GM23338 (cell line): Measurements from ENCODE around the gene CD14. TPM values are rescaled to one million over a fixed set of nuclear protein-coding genes. Genes with fewer than 3 reads are reported as not detected.

Experiments used
- ATAC-seq: fragments of 200-7000 bp; cut with Tn5 transposase; 3 replicates; pipeline ENCODE4 v1.9.1; 2020
- DNase-seq: peaks from one replicate; pipeline ENCODE4 v3.0.0-alpha.2; 2015; ENCODE audit warnings: low spot score
- H2AFZ ChIP-seq: fragments of 200-600 bp; sonication (generic); 2 replicates; pipeline ENCODE4 v1.8.0; 2016; ENCODE audit warnings: antibody characterized with exemption, mild to moderate bottlenecking, moderate library complexity
- H3F3A ChIP-seq: fragments of 200-600 bp; sonication (generic); replicated peaks from 2 replicates; pipeline ENCODE4 v1.8.0; 2017; ENCODE audit warnings: antibody characterized with exemption, mixed run types, low read depth
- H3K27ac ChIP-seq: fragments of 200-600 bp; sonication (generic); 2 replicates; pipeline ENCODE4 v1.6.1; 2016; ENCODE audit warnings: low read depth
- H3K27me3 ChIP-seq: fragments of 200-600 bp; sonication (generic); 2 replicates; pipeline ENCODE4 v1.8.0; 2016; ENCODE audit warnings: mild to moderate bottlenecking, mixed run types, moderate library complexity; ENCODE audit not compliant: insufficient read depth
- H3K36me3 ChIP-seq: fragments of 200-600 bp; sonication (generic); 2 replicates; pipeline ENCODE4 v1.8.0; 2016; ENCODE audit warnings: mild to moderate bottlenecking; ENCODE audit not compliant: insufficient read depth
- H3K4me1 ChIP-seq: fragments of 200-600 bp; sonication (generic); 2 replicates; pipeline ENCODE4 v1.8.0; 2016; ENCODE audit warnings: mild to moderate bottlenecking, moderate library complexity; ENCODE audit not compliant: insufficient read depth
- H3K4me2 ChIP-seq: fragments of 200-600 bp; sonication (generic); 2 replicates; pipeline ENCODE4 v1.7.1; 2017; ENCODE audit warnings: mixed run types
- H3K4me3 ChIP-seq: fragments of 200-600 bp; sonication (generic); 2 replicates; pipeline ENCODE4 v1.6.1; 2016; ENCODE audit warnings: mixed run types
- H3K79me2 ChIP-seq: fragments of 200-600 bp; sonication (generic); replicated peaks from 2 replicates; pipeline ENCODE4 v1.8.0; 2017; ENCODE audit warnings: mild to moderate bottlenecking; ENCODE audit not compliant: insufficient read depth
- H3K9me2 ChIP-seq: fragments of 200-600 bp; sonication (generic); 2 replicates; pipeline ENCODE4 v1.8.0; 2017; ENCODE audit not compliant: insufficient read depth
- H4K20me1 ChIP-seq: fragments of 200-600 bp; sonication (generic); replicated peaks from 2 replicates; pipeline ENCODE4 v1.8.0; 2017; ENCODE audit warnings: mild to moderate bottlenecking; ENCODE audit not compliant: insufficient read depth
- H3K27ac Mint-ChIP-seq: 2 replicates; pipeline ENCODE4 v1.8.0; 2020; ENCODE audit warnings: inconsistent platforms, mild to moderate bottlenecking, moderate library complexity, mixed read lengths
- H3K27me3 Mint-ChIP-seq: 3 replicates; pipeline ENCODE4 v1.8.0; 2022; ENCODE audit warnings: low read depth, mild to moderate bottlenecking, moderate library complexity, mixed read lengths, inconsistent platforms; ENCODE audit not compliant: insufficient read depth, poor library complexity
- H3K36me3 Mint-ChIP-seq: 3 replicates; pipeline ENCODE4 v1.8.0; 2021; ENCODE audit warnings: low read depth, mild to moderate bottlenecking, inconsistent platforms, moderate library complexity, mixed read lengths
- H3K4me1 Mint-ChIP-seq: 3 replicates; pipeline ENCODE4 v1.8.0; 2020; ENCODE audit warnings: mild to moderate bottlenecking, inconsistent platforms, mixed read lengths
- H3K4me3 Mint-ChIP-seq: 3 replicates; pipeline ENCODE4 v1.8.0; 2021; ENCODE audit warnings: moderate library complexity, mild to moderate bottlenecking, inconsistent platforms, mixed read lengths
- H3K9me3 Mint-ChIP-seq: 3 replicates; pipeline ENCODE4 v1.8.0; 2020; ENCODE audit warnings: moderate library complexity, mild to moderate bottlenecking, inconsistent platforms, mixed read lengths
- CREB1 ChIP-seq: fragments of 250-450 bp; sonication (Bioruptor Pico); IDR thresholded peaks from 2 replicates; pipeline ENCODE4 v1.5.0; 2020; ENCODE audit warnings: low read depth, mild to moderate bottlenecking, moderate library complexity
- CTCF ChIP-seq, 2 experiments: fragments of 200-600 bp in 1 of 2; sonication (generic) in 1 of 2; conservative IDR thresholded peaks; 2 replicates each; pipeline versions ENCODE4 v1.5.1 to v1.6.1; 2016 to 2017; ENCODE audit warnings: antibody characterized with exemption in 2 of 2, low read depth in 2 of 2, mild to moderate bottlenecking in 2 of 2, moderate library complexity in 1 of 2
- ETS1 ChIP-seq: IDR thresholded peaks from 2 replicates; pipeline ENCODE4 v1.6.1; 2016; ENCODE audit warnings: antibody characterized with exemption
- EZH2 ChIP-seq: fragments of 200-600 bp; sonication (generic); IDR thresholded peaks from one replicate; pipeline ENCODE4 v1.8.0; 2017; ENCODE audit warnings: antibody characterized with exemption, mild to moderate bottlenecking, low read depth; ENCODE audit not compliant: unreplicated experiment
- EZH2phosphoT487 ChIP-seq: fragments of 200-600 bp; sonication (generic); IDR thresholded peaks from one replicate; pipeline ENCODE4 v1.8.1; 2018; ENCODE audit warnings: antibody characterized with exemption; ENCODE audit not compliant: unreplicated experiment
- JUNB ChIP-seq: IDR thresholded peaks from one replicate; pipeline ENCODE4 v1.6.1; 2016; ENCODE audit warnings: antibody characterized with exemption; ENCODE audit not compliant: unreplicated experiment
- NANOG ChIP-seq: IDR thresholded peaks from 2 replicates; pipeline ENCODE4 v1.6.1; 2016; ENCODE audit warnings: antibody characterized with exemption, borderline replicate concordance
- POLR2AphosphoS5 ChIP-seq: IDR thresholded peaks from 2 replicates; pipeline ENCODE4 v1.6.1; 2016; ENCODE audit warnings: antibody characterized with exemption, low read depth
- REST ChIP-seq: IDR thresholded peaks from one replicate; pipeline ENCODE4 v1.6.1; 2018; ENCODE audit warnings: antibody characterized with exemption; ENCODE audit not compliant: unreplicated experiment
- STAT1 ChIP-seq: IDR thresholded peaks from one replicate; pipeline ENCODE4 v1.6.1; 2016; ENCODE audit warnings: antibody characterized with exemption; ENCODE audit not compliant: unreplicated experiment
- ZNF114 ChIP-seq: fragments of 250-450 bp; sonication (Bioruptor Pico); IDR thresholded peaks from 2 replicates; pipeline ENCODE4 v1.5.0; 2020; ENCODE audit warnings: mild to moderate bottlenecking, moderate library complexity
- ZNF331 ChIP-seq: fragments of 250-450 bp; sonication (Bioruptor Pico); IDR thresholded peaks from 2 replicates; pipeline ENCODE4 v1.5.0; 2020; ENCODE audit warnings: low read depth, mild to moderate bottlenecking, moderate library complexity
- ZNF462 ChIP-seq: fragments of 250-450 bp; sonication (Bioruptor Pico); IDR thresholded peaks from 2 replicates; pipeline ENCODE4 v1.5.0; 2020; ENCODE audit warnings: mild to moderate bottlenecking, moderate library complexity
- polyA plus RNA-seq: library from polyadenylated mRNA; unstranded; fragments of >200 nt; fragmentation: Nextera tagmentation; extraction: Ambion mirVana; gene quantifications from 2 replicates; pipeline ENCODE4 v1.2.1, GENCODE V29; 2016
- total RNA-seq: library from RNA; depleted of rRNA; stranded (reverse); fragments of >200 nt; shearing (Covaris generic); gene quantifications from 2 replicates; pipeline ENCODE4 v1.2.3, GENCODE V29; 2014

Gene CD14
- total and polyA plus RNA-seq, 2 experiments from 2014 or later: not detected

- DNase-seq: peak; percentile 23
- Mint-ChIP-seq H3K36me3 (peaks cover 16% of the 10 kb centered on the region), H3K9me3 (peaks cover 60% of the 10 kb centered on the region), H3K27me3 (peaks cover 19% of the 10 kb centered on the region), H3K27ac (no peak overlapping the region), H3K4me1 (no peaks in the 10 kb centered on the region), H3K4me3 (no peak overlapping the region)
- TF ChIP-seq REST (no peak), CTCF (conservative IDR thresholded peaks at IDR 0.05; ENCODE audit: low read depth in 2 of 2) (no peak), EZH2phosphoT487 (no peak), ZNF114 (no peak), NANOG (no peak), ETS1 (no peak), ZNF331 (CRISPR knock-in tag) (no peak), EZH2 (no peak), JUNB (no peak), STAT1 (no peak), ZNF462 (CRISPR knock-in tag) (no peak), CREB1 (CRISPR knock-in tag) (no peak), POLR2AphosphoS5 (no peak)
- H3K9me2 ChIP-seq: no peaks in the 10 kb centered on the region
- H3K4me1 ChIP-seq: no peaks in the 10 kb centered on the region
- no peaks in the 10 kb centered on the region for H4K20me1 ChIP-seq
- H3K4me3 ChIP-seq: no peak overlapping the region
- no peak for ATAC-seq
- no peak overlapping the region for H2AFZ ChIP-seq
- H3K27me3 ChIP-seq: peaks cover 26% of the 10 kb centered on the region
- peaks cover 6% of the 10 kb centered on the region; the same call in 1 of the 2 replicates for H3K36me3 ChIP-seq
- no peak overlapping the region for H3K4me2 ChIP-seq
- no peaks in the 10 kb centered on the region for H3F3A ChIP-seq
- no peak overlapping the region for H3K27ac ChIP-seq
- no peaks in the 10 kb centered on the region for H3K79me2 ChIP-seq
Measured at GRCh38 chr5:140627972-140628371, 5.0 kb downstream of the CD14 start.
